ENCODE results near the gene TRNT1. TPM values are rescaled to one million over a fixed set of nuclear protein-coding genes. Genes with fewer than 3 reads are reported as not detected.

The TRNT1 gene
- total RNA-seq, 1 experiment from 2014 or later = 39.7 TPM

- intact Hi-C loops (cut with micrococcal nuclease) = no loop called here
- H3K27ac Mint-ChIP-seq (ENCODE audit: low read depth, unreplicated experiment) = no peak overlapping the region
- ChIA-PET POLR2A (interaction anchor here (0.6 kb wide), 1 partner anchor 18 kb away, joined by 3 read pairs; no protein-coding TSS in a partner anchor), CTCF (interaction anchor here (1.2 to 4.6 kb wide), 3 partner anchors 10 to 808 kb away, joined by 4 to 30 read pairs (median 6); partner anchors contain the start of gene CRBN)
- H3K36me3 Mint-ChIP-seq (ENCODE audit: insufficient read depth, unreplicated experiment) = no peaks in the 10 kb centered on the region
- no peaks in the 10 kb centered on the region for H3K4me1 Mint-ChIP-seq (ENCODE audit: insufficient read depth, unreplicated experiment)
- TF ChIP-seq, protein P1, sequence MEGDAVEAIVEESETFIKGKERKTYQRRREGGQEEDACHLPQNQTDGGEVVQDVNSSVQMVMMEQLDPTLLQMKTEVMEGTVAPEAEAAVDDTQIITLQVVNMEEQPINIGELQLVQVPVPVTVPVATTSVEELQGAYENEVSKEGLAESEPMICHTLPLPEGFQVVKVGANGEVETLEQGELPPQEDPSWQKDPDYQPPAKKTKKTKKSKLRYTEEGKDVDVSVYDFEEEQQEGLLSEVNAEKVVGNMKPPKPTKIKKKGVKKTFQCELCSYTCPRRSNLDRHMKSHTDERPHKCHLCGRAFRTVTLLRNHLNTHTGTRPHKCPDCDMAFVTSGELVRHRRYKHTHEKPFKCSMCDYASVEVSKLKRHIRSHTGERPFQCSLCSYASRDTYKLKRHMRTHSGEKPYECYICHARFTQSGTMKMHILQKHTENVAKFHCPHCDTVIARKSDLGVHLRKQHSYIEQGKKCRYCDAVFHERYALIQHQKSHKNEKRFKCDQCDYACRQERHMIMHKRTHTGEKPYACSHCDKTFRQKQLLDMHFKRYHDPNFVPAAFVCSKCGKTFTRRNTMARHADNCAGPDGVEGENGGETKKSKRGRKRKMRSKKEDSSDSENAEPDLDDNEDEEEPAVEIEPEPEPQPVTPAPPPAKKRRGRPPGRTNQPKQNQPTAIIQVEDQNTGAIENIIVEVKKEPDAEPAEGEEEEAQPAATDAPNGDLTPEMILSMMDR (IDR thresholded peaks at IDR 0.05; ENCODE audit: unreplicated experiment) = no peak
- no peak for DNase-seq (ENCODE audit: unreplicated experiment)
- no peaks in the 10 kb centered on the region for H3K9me3 Mint-ChIP-seq (ENCODE audit: unreplicated experiment)
- BruUV-seq (replicated peaks) = no TSS peak
- H3K27me3 Mint-ChIP-seq (ENCODE audit: insufficient read depth, unreplicated experiment) = peaks cover 57% of the 10 kb centered on the region
- no peak overlapping the region for H3K4me3 Mint-ChIP-seq (ENCODE audit: unreplicated experiment)
Observed at GRCh38 chr3:3189961-3190360, 63.2 kb downstream of the TRNT1 start.

DNA sequence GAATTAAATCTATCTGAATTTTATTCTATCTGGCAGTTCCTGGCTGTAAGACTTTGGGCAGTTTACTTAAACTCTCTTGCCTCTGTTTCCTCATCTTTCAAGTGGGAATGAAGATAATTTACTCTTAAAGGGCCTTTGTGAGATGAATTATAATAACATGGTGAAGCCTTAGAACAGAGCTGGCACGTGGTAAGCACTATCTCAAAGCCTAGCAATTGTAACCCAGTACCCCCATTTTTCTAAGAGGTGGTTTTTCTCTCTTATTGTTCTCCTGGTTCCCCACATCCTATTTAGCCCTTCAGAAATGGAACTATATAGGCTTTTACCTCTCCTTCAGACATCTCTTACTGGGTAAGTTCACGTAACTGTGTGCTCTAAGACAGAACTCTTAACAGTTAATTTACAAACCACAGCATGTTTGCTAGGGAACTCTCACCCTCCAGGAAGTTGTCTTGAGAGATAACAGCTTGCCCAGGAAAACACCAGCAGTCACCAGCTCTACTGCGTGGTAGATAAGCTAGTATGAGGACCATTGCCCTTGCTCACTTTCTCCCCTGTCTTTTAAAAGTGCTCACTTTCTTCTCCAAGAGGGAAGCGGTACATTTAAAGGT is 65.0 kb downstream of the TRNT1 start:
- ChIA-PET POLR2A (no interaction called here), CTCF (interaction anchor here (1.5 to 4.6 kb wide), 3 partner anchors 9 to 1099 kb away, joined by 4 to 30 read pairs (median 6); partner anchors contain the start of gene CRBN)
- Mint-ChIP-seq H3K9me3 (ENCODE audit: unreplicated experiment) (no peaks in the 10 kb centered on the region), H3K4me3 (ENCODE audit: unreplicated experiment) (no peak overlapping the region), H3K27ac (ENCODE audit: low read depth, unreplicated experiment) (no peak overlapping the region), H3K27me3 (ENCODE audit: insufficient read depth, unreplicated experiment) (peaks cover 67% of the 10 kb centered on the region), H3K36me3 (ENCODE audit: insufficient read depth, unreplicated experiment) (no peaks in the 10 kb centered on the region), H3K4me1 (ENCODE audit: insufficient read depth, unreplicated experiment) (no peaks in the 10 kb centered on the region)
- DNase-seq (ENCODE audit: unreplicated experiment) = no peak
- intact Hi-C loops (cut with micrococcal nuclease) = no loop called here
- no TSS peak for BruUV-seq (replicated peaks)
- TF ChIP-seq, protein P1 (IDR thresholded peaks at IDR 0.05; ENCODE audit: unreplicated experiment) = no peak

DNA sequence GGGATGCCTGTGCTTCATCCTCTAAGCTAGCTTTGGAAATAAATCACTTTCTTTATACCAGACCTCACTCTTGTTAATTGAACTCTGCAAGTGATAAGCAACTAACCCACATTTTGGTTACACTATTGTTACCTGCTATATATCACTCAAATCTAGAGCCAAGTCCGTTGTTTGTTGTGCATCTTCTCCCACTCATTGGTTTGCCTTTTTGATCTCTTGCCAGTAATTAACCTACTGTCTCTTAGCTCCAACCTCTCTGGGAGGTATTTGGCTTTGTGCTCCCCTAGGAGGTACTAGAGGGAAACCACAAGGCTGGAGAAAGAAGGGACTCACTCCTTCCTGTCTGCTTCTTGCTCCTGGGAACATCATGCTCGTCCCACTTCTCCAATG is 65.5 kb downstream of the TRNT1 start:
- intact Hi-C loops (cut with micrococcal nuclease) = no loop called here
- DNase-seq (ENCODE audit: unreplicated experiment) = no peak
- Mint-ChIP-seq H3K9me3 (ENCODE audit: unreplicated experiment) (no peaks in the 10 kb centered on the region), H3K4me1 (ENCODE audit: insufficient read depth, unreplicated experiment) (no peaks in the 10 kb centered on the region), H3K36me3 (ENCODE audit: insufficient read depth, unreplicated experiment) (no peaks in the 10 kb centered on the region), H3K27me3 (ENCODE audit: insufficient read depth, unreplicated experiment) (peaks cover 67% of the 10 kb centered on the region), H3K4me3 (ENCODE audit: unreplicated experiment) (no peak overlapping the region), H3K27ac (ENCODE audit: low read depth, unreplicated experiment) (no peak overlapping the region)
- ChIA-PET CTCF (interaction anchor here (0.6 to 4.6 kb wide), 4 partner anchors 8 to 1098 kb away, joined by 3 to 30 read pairs (median 5); partner anchors contain the start of gene CRBN), POLR2A (no interaction called here)
- TF ChIP-seq, protein P1 (IDR thresholded peaks at IDR 0.05; ENCODE audit: unreplicated experiment) = no peak
- BruUV-seq (replicated peaks) = no TSS peak

DNA sequence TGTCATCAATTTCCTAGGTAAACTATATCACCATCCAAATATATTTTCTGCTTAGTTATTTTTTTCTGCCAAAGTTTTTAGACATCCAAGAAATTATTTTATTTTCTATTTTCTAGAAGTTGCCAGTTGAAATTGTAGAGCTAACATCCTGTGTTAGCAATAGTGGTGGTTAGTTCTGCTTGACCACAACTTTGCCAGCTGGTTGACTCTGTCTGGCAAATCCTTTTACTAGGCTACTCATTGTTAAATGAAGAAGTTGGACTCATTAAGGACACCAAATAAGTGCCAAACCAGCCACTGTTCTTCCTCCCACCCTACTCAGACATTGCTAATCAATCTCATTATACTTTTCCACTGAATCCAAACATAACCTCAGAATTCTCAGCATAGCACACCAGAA is 68.1 kb downstream of the TRNT1 start:
- Mint-ChIP-seq H3K4me1 (ENCODE audit: insufficient read depth, unreplicated experiment) (no peaks in the 10 kb centered on the region), H3K9me3 (ENCODE audit: unreplicated experiment) (no peaks in the 10 kb centered on the region), H3K4me3 (ENCODE audit: unreplicated experiment) (no peak overlapping the region), H3K36me3 (ENCODE audit: insufficient read depth, unreplicated experiment) (no peaks in the 10 kb centered on the region), H3K27me3 (ENCODE audit: insufficient read depth, unreplicated experiment) (peaks cover 59% of the 10 kb centered on the region), H3K27ac (ENCODE audit: low read depth, unreplicated experiment) (no peak overlapping the region)
- no peak for DNase-seq (ENCODE audit: unreplicated experiment)
- BruUV-seq (replicated peaks) = no TSS peak
- intact Hi-C loops (cut with micrococcal nuclease) = no loop called here
- ChIA-PET POLR2A (no interaction called here), CTCF (interaction anchor here (0.6 to 1.0 kb wide), 3 partner anchors 10 to 1439 kb away, joined by 3 to 4 read pairs (median 4); partner anchors contain the start of gene CRBN)
- TF ChIP-seq, protein P1 (IDR thresholded peaks at IDR 0.05; ENCODE audit: unreplicated experiment) = no peak

Measured in MCF 10A (cell line).